Pons (tissue), 1 donor: ENCODE measurements around the gene WDFY2.
"Not testable (repeated sequence)": the region's sequence is repeated elsewhere in the genome, so short reads cannot be mapped to it uniquely, and the experiment has no call there.

Source experiments
- DNase-seq: peaks from one replicate; pipeline ENCODE4 v3.0.0-alpha.2; 2016; ENCODE audit warnings: low spot score

Gene WDFY2

GRCh38 chr13:51583875-51584730 is at the start of gene WDFY2:
Gene WDFY2 (plus strand): TSS chr13:51584462. CDS start chr13:51584688, 226 bp downstream.
- peak; percentile 100 for DNase-seq

- DNase-seq = no peak
Measured at GRCh38 chr13:51538591-51539179, 45.6 kb upstream of the WDFY2 start.

- DNase-seq = no peak
Measured at GRCh38 chr13:51539887-51540286, 44.4 kb upstream of the WDFY2 start.

GRCh38 chr13:51541037-51541436 is 43.2 kb upstream of the WDFY2 start:
- no peak for DNase-seq

GRCh38 chr13:51541809-51542258 is 42.4 kb upstream of the WDFY2 start:
- no peak for DNase-seq

- DNase-seq = peak; percentile 28
Measured at GRCh38 chr13:51542346-51543242, 41.7 kb upstream of the WDFY2 start.

- not testable (repeated sequence) for DNase-seq
Measured at GRCh38 chr13:51545446-51545845, 38.8 kb upstream of the WDFY2 start.

GRCh38 chr13:51547425-51548176 is 36.7 kb upstream of the WDFY2 start:
- no peak for DNase-seq

- no peak for DNase-seq
Measured at GRCh38 chr13:51549050-51549449, 35.2 kb upstream of the WDFY2 start.

- DNase-seq = no peak
Measured at GRCh38 chr13:51549593-51549992, 34.7 kb upstream of the WDFY2 start.

- DNase-seq = no peak
Measured at GRCh38 chr13:51550151-51550550, 34.1 kb upstream of the WDFY2 start.

- DNase-seq = no peak
Measured at GRCh38 chr13:51551416-51551815, 32.8 kb upstream of the WDFY2 start.

GRCh38 chr13:51552027-51552426 is 32.2 kb upstream of the WDFY2 start:
- DNase-seq = no peak

- no peak for DNase-seq
Measured at GRCh38 chr13:51553531-51553930, 30.7 kb upstream of the WDFY2 start.

- no peak for DNase-seq
Measured at GRCh38 chr13:51556740-51557139, 27.5 kb upstream of the WDFY2 start.

GRCh38 chr13:51557438-51557837 is 26.8 kb upstream of the WDFY2 start:
- no peak for DNase-seq

- no peak for DNase-seq
Measured at GRCh38 chr13:51557875-51558612, 26.2 kb upstream of the WDFY2 start.

- DNase-seq = no peak
Measured at GRCh38 chr13:51559946-51560735, 24.1 kb upstream of the WDFY2 start.

- peak; percentile 50 for DNase-seq
Measured at GRCh38 chr13:51562011-51562671, 22.1 kb upstream of the WDFY2 start.

- no peak for DNase-seq
Measured at GRCh38 chr13:51564252-51564651, 20.0 kb upstream of the WDFY2 start.
